GM18519 (cell line): Measurements from ENCODE around the gene PIMREG.

ENCODE experiments used
- ATAC-seq: cut with Tn5 transposase; IDR thresholded peaks from one replicate; pipeline ENCODE4 v1.9.1; 2021; ENCODE audit warnings: mild to moderate bottlenecking, moderate library complexity; ENCODE audit not compliant: unreplicated experiment, low FRiP score

The PIMREG gene

DNA sequence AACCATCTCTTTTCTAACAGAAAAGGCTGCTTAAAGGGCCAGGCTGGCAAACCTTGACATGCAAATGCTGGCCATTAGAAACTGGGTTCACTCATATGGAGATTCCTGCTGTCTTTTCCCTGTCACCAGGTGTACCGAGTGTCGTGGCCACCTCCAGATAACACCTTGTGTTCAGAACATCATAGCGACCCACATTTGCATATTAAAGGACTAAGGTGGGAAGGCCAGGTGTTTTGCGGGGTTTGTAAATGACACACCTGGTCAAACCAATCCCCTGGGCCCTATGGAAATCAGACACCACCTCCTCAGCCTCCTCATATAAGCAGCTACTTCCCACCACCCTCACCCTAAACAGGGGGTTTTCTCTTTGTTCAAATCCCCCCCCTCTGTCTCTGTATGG is 6.8 kb upstream of the PIMREG start:
- ATAC-seq, result no peak

DNA sequence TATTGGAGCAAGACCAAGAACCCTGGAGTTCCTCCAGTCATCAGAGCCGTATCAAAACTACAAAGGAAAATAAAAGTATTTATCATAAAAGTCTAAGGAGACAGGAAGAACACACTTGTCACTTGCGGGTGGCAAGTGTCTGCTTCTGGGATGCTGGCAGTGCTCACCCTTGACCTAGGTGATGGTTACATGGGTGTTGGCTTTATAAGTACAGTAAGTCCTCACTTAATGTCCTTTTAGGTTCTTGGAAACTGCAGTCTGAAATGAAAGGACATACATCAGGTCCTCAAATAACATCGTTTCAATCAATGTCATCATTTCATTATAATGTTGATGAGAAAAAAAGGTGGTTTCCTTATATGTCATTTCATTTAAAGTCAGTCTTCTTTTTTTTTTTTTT is 6.3 kb upstream of the PIMREG start:
- no peak for ATAC-seq

GRCh38 chr17:6439951-6440350 is 4.3 kb upstream of the PIMREG start:
- ATAC-seq, result no peak

DNA sequence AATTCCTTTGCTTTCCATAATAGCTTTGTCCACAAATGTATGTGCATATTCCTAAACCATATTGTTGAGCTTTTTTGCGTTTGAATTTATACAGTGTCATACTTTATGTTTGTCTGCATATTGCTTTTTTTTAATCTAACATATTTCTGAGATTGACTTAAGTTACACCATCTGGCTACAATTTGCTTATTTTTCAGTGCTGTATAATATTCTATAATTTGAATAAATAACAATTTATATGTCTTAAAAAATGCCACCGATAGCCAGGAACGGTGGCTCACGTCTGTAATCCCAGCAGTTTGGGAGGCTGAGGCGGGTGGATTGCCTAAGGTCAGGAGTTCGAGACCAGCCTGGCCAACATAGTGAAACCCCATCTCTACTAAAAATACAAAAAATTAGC is 1.5 kb upstream of the PIMREG start:
- ATAC-seq, result no peak

DNA sequence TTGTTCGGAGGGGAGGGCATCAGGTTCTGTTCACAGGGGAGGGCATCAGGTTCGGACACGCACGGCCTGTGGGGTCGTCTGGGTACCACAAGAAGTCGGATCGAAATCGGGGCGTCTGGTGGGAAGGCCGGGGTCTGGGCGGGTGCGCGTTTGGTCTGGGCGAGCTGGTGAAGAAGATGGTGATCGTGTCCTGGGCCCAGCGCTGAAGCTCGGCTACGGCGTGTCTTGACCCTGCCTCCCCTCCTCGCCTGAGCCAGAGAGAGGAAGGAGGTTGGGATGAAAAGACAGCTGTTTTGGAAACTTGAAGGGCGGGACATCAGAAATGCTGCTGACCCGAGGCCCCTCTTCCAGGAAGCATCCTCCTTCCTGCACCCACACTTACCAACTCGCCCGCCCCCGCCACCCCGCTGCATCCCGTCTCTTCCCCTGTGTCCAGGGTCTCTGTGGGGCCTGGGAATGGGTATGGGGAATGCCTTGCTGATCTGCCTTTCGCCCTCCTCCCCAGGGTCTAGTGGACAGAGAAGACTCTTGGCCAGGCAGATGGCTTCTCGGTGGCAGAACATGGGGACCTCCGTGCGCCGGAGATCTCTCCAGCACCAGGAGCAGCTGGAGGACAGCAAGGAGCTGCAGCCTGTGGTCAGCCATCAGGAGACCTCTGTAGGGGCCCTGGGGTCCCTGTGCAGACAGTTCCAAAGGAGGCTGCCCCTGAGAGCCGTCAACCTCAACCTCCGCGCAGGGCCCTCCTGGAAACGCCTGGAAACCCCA is 498 bp downstream of the PIMREG start:
- ATAC-seq, result no peak

DNA sequence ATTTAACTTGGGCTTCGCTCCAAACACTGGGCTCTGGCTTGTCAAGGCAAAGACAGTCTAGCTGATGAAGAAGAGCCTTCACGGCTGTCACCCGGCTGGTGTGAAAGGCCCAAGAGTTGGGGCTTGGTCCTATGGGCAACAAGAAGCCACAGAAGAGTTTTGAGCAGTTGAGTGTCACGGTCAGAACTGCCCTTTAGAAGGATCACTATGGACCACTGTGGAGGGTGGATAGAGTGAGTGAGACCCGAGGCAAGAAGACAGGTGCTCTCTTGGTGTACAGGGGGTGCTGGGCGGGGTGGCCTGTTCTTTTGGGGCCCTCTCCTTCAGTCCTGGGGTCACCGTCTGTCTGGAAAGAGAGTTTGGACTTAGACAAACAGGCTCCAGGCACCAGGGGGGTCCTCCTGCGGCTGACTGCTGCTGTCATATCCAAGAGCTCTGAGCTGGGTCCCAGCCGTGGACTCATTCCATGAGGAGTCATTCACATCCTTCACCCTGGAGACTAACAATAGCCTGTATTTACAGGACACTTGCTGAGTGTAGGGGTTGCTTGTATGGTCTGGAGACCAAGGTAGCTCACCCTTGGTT is 2.4 kb downstream of the PIMREG start:
- no peak for ATAC-seq

DNA sequence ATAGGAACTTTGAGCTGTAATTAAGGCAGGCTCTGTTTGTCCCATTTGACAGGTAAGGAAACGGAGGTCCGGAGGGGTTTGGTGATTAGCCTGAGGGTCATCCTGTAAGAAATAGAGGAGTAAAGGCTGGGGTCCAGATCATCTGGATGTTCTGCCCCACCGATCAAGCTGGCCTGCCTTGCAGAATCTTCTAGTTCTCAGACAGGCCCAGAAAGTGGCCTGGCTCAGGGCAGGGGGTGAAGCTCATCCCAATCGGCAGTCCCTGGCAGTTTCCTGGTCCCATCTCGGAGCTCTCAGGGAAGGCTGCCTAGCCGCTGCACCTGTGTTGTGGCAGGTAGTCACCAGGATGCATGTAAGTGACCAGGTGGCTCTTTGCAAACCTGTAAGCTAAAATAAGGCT is 4.2 kb downstream of the PIMREG start:
- no peak for ATAC-seq

DNA sequence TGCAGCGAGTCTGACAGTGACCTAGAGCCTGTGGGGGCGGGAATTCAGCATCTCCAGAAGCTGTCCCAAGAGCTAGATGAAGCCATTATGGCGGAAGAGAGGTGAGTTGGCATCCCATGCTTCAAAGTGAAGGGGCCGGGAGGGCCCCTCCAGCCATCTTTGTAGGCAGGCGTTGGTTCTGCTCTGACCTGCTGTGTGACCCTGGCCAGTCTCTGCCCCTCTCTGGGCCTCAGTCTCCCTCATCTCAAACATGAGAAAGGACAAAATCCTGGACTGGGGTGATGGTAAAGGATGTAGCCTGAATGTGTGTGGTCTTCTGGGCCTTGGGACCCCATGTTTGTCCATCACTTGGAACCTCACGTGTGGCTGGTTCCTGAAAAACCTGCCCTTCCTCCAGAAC is 5.1 kb downstream of the PIMREG start:
- ATAC-seq, result no peak

DNA sequence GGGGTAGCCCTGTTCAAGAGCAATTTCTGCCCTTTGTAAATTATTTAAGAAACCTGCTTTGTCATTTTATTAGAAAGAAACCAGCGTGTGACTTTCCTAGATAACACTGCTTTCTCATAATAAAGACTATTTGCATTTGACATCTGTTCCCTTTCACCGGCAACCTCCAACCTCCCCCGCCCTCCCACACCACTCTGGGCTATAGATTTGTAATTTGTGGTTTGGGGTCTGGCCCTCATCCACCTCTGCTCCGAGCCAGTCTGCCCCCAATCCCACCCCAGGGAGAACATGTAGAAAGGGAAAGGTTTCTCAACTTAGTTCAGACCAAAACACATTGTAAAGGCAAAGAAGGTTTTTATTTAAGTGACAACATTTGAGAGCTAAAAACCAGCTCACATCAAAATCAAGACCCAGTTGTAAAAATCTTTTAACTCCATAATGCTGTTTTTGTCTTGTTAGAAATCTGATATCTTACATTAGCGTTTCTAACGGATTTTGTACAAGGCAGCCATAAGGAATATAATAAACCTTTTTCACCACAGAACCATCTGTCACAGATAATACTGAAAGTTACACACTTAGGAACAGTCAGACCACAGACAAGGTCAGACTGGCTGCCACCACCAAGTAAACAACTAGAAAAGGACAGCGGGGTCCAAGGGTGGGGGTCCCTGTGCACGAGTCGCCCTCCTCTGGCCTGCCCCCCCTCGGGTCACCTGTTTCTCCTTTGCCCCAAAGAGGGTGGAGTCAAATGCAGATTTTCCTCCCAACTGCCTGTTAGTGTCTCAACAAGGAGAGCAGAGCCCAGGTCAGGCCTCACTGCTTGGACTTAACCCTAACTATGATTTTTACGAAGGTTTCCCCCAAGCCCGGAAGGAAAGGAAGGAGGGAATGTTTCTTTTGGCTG is 6.9 kb downstream of the PIMREG start:
- no peak for ATAC-seq

GRCh38 chr17:6452471-6453266 is 8.4 kb downstream of the PIMREG start:
- ATAC-seq, result no peak

- ATAC-seq, result no peak
Observed at GRCh38 chr17:6453279-6454024, 9.2 kb downstream of the PIMREG start.

DNA sequence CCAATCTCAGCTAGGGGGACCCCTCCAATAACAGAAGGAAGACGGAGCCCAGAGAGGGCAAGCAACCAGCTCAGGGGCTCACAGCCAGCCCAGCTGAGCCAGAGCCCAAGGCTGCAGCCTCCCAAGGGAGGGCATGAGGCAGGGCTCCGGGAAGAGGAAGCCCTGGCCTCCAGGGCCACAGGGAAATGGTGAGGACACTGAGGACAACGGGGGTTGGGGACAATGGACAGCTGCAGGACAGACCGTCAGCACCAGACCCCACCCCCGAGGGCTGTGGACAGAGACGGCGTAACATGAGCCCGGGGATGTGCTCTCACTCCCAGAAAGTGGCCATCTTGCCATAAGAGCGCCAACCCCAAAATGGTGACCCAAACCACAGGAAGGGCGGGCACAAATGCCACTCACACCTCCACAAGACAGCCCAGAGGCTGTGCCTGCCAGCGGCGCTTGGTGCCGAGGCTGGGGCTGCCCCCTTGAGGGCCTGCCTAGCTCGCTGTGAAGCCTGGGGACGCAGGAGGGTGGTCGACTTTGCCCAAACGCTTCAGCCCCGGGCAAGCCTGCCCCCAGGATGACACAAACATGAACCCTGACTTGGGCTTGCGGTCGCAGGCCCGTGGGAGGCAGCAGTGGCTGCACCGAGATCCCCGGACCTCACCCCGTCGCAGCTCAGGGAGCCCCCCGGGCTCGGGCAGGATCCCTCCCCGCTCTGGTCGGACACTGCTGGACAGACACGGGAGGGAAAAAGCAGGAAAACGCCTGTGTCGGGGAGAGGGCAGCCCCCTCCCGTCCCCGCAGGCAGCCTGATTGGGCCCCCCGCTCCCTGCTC is 10.5 kb downstream of the PIMREG start:
- ATAC-seq, result no peak

DNA sequence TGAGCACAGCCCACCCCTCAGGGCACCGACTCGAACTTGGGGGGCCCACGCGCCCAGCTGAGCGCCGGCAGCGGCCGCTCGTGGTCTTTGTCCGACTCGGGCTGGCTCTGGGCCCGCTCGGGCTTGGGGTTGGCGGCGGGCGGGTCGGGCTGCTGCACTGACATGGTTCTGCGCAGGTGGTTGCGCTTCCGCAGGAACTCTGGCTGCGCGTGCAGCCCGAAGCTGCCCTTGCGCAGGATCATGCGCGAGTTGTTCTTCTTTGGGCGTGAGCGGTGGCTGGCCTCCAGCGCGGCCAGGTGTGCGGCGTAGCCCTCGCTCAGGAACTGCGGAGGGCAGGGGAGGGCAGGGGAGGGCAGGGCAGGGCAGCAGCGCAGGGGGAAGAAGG is 11.1 kb downstream of the PIMREG start:
- no peak for ATAC-seq

DNA sequence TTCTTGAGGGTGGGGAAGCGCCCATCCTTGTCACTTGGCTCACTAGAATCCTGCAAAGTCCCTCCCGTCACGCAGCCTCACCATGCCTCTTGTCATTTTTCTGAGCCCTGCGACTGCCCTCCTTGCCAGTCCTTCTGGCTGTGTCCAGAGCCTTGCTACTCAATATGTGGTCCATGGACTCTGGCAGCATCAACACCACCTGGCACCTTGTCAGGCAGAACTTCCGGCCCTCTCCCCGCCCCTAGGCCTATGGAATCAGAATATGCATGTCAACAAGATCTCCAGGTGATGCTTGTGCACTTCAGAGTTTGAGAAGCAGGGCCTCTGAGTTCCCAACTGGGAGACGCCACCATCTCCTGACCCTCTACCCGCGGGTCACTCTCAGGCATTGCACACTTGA is 12.1 kb downstream of the PIMREG start:
- no peak for ATAC-seq

- no peak for ATAC-seq
Observed at GRCh38 chr17:6456914-6457687, 12.8 kb downstream of the PIMREG start.

DNA sequence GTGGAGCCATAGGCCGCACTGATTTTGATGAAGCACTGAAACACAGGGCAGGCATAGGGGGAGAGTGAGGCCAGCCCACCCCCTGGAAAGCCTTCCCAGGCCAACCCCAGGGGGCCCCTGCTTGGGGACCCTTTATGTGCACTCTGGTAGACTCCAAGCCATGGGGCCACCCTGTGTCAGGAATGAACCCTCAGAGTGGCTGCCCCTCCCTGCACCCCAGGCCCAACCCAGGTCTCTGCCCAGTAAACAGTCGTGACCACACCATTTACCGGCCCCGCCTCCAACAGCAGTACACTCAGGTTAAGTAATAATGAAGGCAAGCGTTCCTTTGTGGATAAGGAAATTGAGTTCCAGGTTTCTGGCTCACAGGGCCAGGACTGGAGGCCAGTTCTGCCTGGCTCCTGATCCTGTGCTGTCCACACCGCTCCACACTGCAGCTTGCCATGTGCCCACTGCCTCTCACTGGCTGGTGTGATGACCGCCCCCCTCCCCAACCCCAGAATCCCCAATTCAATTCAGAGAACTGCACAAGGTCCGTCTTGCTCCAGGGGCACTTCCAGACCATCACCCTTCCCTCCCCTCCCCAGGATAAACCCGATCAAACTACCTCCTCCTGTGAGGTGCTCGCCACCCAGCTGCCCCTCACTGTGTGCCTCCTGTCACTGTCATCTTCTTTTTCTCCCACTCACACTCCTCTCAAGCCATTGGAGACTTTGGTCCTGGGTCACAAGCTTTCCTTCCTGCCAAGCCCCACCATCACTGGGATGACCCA is 13.6 kb downstream of the PIMREG start:
- no peak for ATAC-seq

- no peak for ATAC-seq
Observed at GRCh38 chr17:6458460-6458950, 14.2 kb downstream of the PIMREG start.
